Measurements from ENCODE around the gene GALNT16.

The GALNT16 gene

GRCh38 chr14:69358233-69358963 is 98.4 kb downstream of the GALNT16 start:
- no peak for ATAC-seq
- TF ChIP-seq ZNF8 (CRISPR knock-in tag; IDR thresholded peaks at IDR 0.05) (no peak), ZC3H10 (CRISPR knock-in tag; IDR thresholded peaks at IDR 0.05) (no peak), TOX (CRISPR knock-in tag; IDR thresholded peaks at IDR 0.05; ENCODE audit: borderline replicate concordance) (no peak), ISL1 (CRISPR knock-in tag; IDR thresholded peaks at IDR 0.05) (no peak), ESRRG (CRISPR knock-in tag; IDR thresholded peaks at IDR 0.05) (no peak), CREB5 (CRISPR knock-in tag; IDR thresholded peaks at IDR 0.05; ENCODE audit: low read depth) (no peak), POU6F1 (CRISPR knock-in tag; IDR thresholded peaks at IDR 0.05; ENCODE audit: borderline replicate concordance, low read depth) (no peak), ZNF70 (CRISPR knock-in tag; IDR thresholded peaks at IDR 0.05) (no peak)

- TF ChIP-seq OSR1 (CRISPR knock-in tag; IDR thresholded peaks at IDR 0.05) (no peak), ZFP30 (CRISPR knock-in tag; IDR thresholded peaks at IDR 0.05) (no peak), GLIS3 (CRISPR knock-in tag; IDR thresholded peaks at IDR 0.05) (no peak), ESRRG (CRISPR knock-in tag; IDR thresholded peaks at IDR 0.05) (no peak), RARB (CRISPR knock-in tag; IDR thresholded peaks at IDR 0.05) (no peak), ZNF565 (CRISPR knock-in tag; conservative IDR thresholded peaks at IDR 0.05; ENCODE audit: low read depth) (no peak), TOX (CRISPR knock-in tag; IDR thresholded peaks at IDR 0.05; ENCODE audit: borderline replicate concordance) (no peak), TSHZ2 (CRISPR knock-in tag; IDR thresholded peaks at IDR 0.05) (no peak), ZC3H10 (CRISPR knock-in tag; IDR thresholded peaks at IDR 0.05) (no peak), ISL1 (CRISPR knock-in tag; IDR thresholded peaks at IDR 0.05) (no peak), PPARA (CRISPR knock-in tag; IDR thresholded peaks at IDR 0.05; ENCODE audit: borderline replicate concordance) (no peak)
- no peak for ATAC-seq
Observed at GRCh38 chr14:69358966-69359365, 99.0 kb downstream of the GALNT16 start.

GRCh38 chr14:69360438-69361108 is 100.6 kb downstream of the GALNT16 start:
- no peak for ATAC-seq
- TF ChIP-seq ZNF70 (CRISPR knock-in tag; IDR thresholded peaks at IDR 0.05) (no peak), ARNTL (CRISPR knock-in tag; IDR thresholded peaks at IDR 0.05; ENCODE audit: borderline replicate concordance, low read depth) (no peak), TOX (CRISPR knock-in tag; IDR thresholded peaks at IDR 0.05; ENCODE audit: borderline replicate concordance) (no peak), CREB5 (CRISPR knock-in tag; IDR thresholded peaks at IDR 0.05; ENCODE audit: low read depth) (no peak), CSDC2 (CRISPR knock-in tag; IDR thresholded peaks at IDR 0.05) (no peak), ZFP3 (CRISPR knock-in tag; IDR thresholded peaks at IDR 0.05) (no peak), TCF4 (CRISPR knock-in tag; IDR thresholded peaks at IDR 0.05; ENCODE audit: borderline replicate concordance) (no peak), ZNF8 (CRISPR knock-in tag; IDR thresholded peaks at IDR 0.05) (no peak), PPARA (CRISPR knock-in tag; IDR thresholded peaks at IDR 0.05; ENCODE audit: borderline replicate concordance) (no peak), ZNF565 (CRISPR knock-in tag; conservative IDR thresholded peaks at IDR 0.05; ENCODE audit: low read depth) (no peak), GLIS3 (CRISPR knock-in tag; IDR thresholded peaks at IDR 0.05) (no peak), OSR1 (CRISPR knock-in tag; IDR thresholded peaks at IDR 0.05) (no peak), CSRNP3 (CRISPR knock-in tag; IDR thresholded peaks at IDR 0.05) (no peak), ZFP30 (CRISPR knock-in tag; IDR thresholded peaks at IDR 0.05) (no peak), POU6F1 (CRISPR knock-in tag; IDR thresholded peaks at IDR 0.05; ENCODE audit: borderline replicate concordance, low read depth) (no peak), PATZ1 (CRISPR knock-in tag; IDR thresholded peaks at IDR 0.05; ENCODE audit: borderline replicate concordance) (no peak), ISL1 (CRISPR knock-in tag; IDR thresholded peaks at IDR 0.05) (no peak)

Measured in SK-N-SH treated with all-trans-retinoic acid at 6 μM for 48 hours (cell line).